GM12892 (cell line): ENCODE results near the gene KIF21A.

ENCODE experiments used
- DNase-seq: peaks from one replicate; pipeline ENCODE4 v3.0.0; 2011; ENCODE audit not compliant: insufficient read length
- FAIRE-seq: peaks from 2 replicates; lab custom pipeline; 2011; peaks lifted over from hg19 to GRCh38; lab: Jason Lieb, UNC
- POLR2A ChIP-seq: IDR thresholded peaks from 2 replicates; pipeline ENCODE4 v1.6.1; 2011; ENCODE audit warnings: low read depth, low read length, control low read depth
- POLR2AphosphoS5 ChIP-seq: IDR thresholded peaks from 2 replicates; pipeline ENCODE4 v1.6.1; 2011; ENCODE audit warnings: low read depth, low read length, control low read depth
- TAF1 ChIP-seq: IDR thresholded peaks from 2 replicates; pipeline ENCODE4 v1.6.1; 2011; ENCODE audit warnings: low read depth, mild to moderate bottlenecking, control low read depth, low read length, borderline replicate concordance

KIF21A gene

DNA sequence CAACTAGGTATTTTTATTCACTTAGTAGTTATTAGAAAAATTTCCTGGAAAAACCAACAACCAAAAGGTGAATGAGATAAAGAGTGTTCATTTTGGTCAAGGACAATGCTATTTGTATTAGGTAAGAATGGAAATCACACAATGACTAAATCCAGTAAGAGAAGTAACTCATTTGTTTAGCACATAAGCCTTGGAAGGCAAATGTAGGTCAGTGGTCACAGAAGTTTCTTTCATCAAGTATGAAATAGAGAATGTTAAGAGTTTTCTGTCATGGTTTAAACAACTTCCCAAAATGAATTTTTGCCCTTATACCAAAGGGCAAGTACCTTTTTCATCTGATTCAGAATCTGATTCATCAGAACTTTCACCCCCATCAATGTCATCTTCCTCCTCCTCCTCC is 101.7 kb downstream of the KIF21A start:
- TF ChIP-seq TAF1: no peak
- TF ChIP-seq POLR2A: no peak
- no peak for TF ChIP-seq POLR2AphosphoS5
- FAIRE-seq (no peak), DNase-seq (no peak)

DNA sequence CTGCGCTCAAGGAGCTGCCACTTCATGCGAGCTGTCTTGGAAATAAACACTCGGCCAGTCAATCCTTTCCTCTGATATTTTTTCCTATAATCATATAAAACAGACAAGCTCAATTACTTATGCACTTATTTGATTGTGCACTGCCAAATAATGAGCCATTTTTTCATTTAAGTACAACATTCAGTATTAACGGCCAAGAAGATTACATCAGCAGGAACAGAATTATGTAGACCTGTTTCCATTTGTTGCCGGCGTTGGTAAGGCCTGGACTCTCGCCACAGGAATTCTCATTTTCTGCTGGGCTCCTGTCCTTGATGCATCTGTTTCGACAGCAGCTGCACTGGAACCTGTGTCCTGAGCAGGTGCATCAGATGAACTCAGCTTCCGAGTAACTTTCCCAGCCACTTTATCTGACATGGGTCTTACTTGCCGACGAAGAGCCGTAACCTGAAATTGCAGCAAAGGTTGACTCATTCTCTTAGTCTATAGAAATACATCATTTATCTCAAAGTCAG is 110.2 kb downstream of the KIF21A start:
- TF ChIP-seq TAF1: no peak
- no peak for TF ChIP-seq POLR2A
- no peak for TF ChIP-seq POLR2AphosphoS5
- FAIRE-seq: no peak
- DNase-seq: no peak

DNA sequence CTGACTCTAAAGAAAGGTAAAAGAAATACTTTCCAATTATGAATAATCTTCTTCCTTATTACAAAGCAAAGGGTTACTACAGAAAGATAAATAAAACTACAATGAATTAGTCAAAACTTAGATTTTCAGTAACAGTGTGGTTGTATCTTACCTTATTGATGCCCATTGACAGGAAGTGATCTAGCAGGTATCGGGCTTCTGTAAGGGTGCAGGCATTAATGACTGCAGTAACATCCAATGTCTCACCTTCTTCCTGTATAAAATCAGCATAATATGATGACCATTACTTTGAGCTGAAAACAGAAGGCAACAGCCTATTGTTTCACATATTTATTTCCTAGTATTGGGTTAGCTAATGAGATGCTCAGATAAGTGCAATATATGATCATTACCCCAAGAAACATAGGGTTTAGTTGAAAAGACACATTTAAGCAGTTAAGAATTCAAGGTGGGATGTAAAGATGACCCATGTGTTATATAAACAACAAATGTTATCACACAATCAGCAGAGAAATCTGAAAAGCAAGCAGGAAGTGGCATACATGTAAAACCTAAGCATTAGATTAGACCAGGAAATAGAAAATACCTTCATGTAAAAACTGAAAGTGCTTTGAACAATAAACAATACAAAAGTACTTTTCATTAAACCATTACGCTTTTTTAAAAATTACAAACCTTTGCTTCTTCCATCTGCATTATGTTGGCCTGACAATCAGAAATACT is 111.2 kb downstream of the KIF21A start:
- TF ChIP-seq POLR2AphosphoS5 (no peak), POLR2A (no peak), TAF1 (no peak)
- no peak for DNase-seq
- no peak for FAIRE-seq

DNA sequence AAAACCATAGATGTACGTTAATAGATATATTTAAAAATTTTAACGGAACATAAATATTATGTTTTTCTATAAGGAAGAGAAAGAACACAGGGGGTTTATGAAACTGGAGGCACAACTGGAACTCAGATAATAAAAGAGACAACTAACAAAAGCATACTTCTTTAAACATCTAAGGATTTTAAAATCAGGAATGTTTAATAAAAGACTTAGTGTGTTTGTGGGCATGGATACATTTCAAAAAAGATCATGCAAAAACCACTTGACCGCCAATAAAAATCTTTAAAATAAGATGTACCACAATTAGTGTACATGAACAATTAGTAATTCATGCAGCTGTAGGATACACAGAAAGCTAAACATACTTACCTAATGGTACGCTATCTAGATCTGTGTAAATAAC is 113.0 kb downstream of the KIF21A start:
- FAIRE-seq: no peak
- TF ChIP-seq POLR2AphosphoS5 (no peak), POLR2A (no peak), TAF1 (no peak)
- DNase-seq: no peak

DNA sequence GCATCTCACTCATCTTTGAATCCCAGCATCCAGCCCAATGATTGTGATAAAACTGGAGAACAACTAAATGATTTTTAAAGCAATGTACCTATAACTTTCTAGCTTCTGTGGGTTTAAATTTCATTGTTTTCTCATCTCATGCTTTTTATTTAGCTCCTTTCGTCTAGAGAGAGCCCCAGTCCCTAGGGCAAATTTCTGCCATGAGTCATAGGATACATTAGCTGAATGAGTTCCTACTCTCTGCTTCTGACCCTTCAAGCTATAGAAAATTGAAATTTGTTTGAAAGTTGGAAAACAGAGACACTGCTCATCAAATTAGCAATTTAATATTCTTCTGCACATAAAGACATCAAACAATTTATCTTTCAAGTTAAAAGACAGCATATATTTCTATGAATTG is 113.9 kb downstream of the KIF21A start:
- TF ChIP-seq POLR2A: no peak
- TF ChIP-seq POLR2AphosphoS5: no peak
- no peak for TF ChIP-seq TAF1
- no peak for FAIRE-seq

DNA sequence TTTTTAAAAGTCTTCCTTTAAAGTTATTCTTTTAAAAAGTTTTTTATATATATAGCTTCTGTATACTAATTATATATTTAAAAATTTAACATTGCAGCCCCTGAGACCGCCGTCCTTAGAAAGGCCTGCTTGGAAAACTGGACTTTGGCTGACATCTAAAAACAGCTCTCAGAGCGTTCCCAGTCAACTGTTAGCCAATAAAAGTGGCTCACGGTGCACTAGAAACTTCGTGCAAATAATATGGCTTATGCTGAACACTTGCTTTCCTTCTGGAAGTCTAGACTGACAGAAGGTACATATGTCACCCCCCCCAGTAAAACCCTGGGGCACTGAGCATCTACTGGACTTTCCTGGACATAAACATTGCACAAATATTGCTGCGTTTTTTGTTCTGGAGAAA is 115.0 kb downstream of the KIF21A start:
- TF ChIP-seq TAF1 (no peak), POLR2A (no peak), POLR2AphosphoS5 (no peak)
- FAIRE-seq (no peak), DNase-seq (no peak)

More for the DNA sequence above, 113.9 kb downstream of the KIF21A start:
- no peak for DNase-seq

DNA sequence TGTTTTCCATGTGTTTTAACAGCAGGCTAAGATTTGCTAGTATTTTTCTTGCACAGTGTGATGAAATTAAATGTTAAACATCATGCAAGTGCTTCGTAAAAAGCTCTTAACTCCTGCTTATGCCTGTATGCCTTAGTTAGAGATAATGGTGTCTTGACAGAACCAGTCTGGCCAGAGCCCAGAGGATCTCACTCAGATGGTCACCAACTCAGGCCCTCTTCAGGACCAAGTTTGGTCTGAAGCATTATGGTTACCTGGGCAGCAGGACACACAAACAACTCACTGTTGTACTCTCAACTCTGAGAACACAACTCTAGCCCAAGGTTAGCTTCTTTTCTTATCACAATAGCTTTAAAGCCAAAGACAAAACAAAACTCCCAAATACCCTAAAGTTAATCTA is 115.4 kb downstream of the KIF21A start:
- TF ChIP-seq TAF1 (no peak), POLR2AphosphoS5 (no peak), POLR2A (no peak)
- FAIRE-seq: no peak
- DNase-seq: no peak

DNA sequence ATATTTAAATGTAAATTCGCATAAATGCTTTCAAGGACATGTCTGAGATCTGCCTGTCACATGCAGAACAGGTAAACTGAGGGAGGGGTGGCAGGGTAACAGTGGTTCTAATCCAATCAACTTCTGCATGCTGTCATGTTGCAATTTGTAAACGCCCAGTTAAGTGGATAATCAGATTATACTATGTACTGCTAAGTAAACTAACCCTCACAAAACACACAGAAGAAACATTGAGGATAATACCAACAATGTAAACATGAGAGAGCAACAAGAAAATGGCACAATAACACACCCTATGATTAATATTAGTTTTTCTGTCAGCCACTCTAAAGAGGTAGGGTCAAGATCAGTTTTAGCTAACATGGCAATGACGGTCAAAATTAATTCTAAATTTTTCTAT is 123.7 kb downstream of the KIF21A start:
- DNase-seq (no peak), FAIRE-seq (no peak)

DNA sequence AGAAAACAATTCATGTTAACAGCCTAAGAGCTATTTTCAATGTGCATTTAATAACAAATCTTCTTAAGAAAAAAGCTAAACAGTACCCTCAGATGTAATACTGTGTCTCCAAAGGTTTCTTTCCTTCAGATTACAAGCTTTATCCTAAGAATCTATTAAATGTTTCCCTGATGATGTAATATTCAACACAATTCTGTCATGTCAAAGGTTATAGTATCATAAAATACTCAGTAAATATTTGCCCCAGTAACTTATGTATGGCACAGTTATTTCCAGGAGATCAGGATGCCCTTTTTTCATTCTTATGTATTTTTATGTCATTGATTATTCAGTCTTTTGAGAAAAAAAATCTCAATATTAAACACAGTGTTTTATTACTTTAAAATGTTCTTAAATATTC is 128.4 kb downstream of the KIF21A start:
- DNase-seq (no peak), FAIRE-seq (no peak)
- TF ChIP-seq POLR2AphosphoS5 (no peak), TAF1 (no peak), POLR2A (no peak)

More for the DNA sequence above, 123.7 kb downstream of the KIF21A start:
- TF ChIP-seq TAF1 (no peak), POLR2AphosphoS5 (no peak), POLR2A (no peak)

DNA sequence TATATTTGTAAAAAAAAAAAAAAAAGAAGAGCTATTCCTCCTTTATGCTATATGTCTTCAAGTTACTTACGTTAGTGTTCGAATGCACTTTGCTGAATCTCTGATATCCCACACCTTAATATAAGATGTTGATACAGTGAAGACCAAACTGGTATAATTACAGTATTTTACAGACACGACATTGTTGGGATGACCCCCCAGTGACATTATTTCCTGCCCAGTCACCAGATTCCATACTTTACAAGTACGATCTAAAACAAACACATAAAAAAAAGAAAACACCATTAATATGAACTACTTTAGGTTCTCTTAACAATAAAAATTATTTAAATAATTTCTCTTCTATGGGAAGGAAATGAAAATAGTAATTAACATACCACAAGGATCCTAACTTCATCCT is 133.4 kb downstream of the KIF21A start:
- no peak for FAIRE-seq
- DNase-seq: no peak

DNA sequence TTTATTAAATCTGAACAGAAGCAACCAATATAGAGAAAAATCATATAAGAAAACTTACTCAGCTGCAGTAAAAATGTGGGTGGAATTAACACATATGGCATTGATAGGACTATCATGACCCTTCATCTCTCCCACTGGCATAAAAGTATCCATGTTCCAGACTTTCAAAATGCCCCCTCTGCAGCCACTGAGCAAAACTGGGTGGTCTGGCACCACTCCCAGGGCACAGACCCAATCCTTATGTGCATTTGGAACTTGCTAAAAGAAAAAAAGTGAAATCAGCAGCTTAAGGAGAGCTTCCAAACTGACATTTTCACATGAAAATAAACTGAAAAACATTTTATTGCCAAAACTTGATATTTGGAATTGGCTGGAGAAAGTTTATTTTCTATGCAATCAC is 141.5 kb downstream of the KIF21A start:
- DNase-seq (no peak), FAIRE-seq (no peak)
- TF ChIP-seq POLR2A (no peak), POLR2AphosphoS5 (no peak), TAF1 (no peak)

More for the DNA sequence above, 133.4 kb downstream of the KIF21A start:
- TF ChIP-seq TAF1: no peak
- TF ChIP-seq POLR2AphosphoS5: no peak
- no peak for TF ChIP-seq POLR2A

DNA sequence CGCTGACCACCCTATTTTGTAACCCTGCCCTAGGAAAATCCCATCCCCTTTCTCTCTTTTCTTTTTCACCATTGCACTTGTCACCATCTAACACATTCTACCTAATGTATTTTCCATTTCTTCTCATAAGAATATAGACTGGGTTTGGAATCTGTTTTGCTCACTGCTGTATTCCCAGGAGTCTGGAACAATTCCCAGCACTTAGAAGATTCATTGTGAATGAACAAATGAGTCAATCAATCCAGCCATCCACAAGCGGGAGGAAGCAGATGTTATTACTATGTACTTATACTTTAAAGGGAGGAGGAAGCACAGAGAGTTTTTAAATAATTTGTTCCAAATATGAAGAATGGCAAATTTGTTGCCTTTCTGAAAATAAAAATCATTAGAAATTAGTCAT is 142.1 kb downstream of the KIF21A start:
- FAIRE-seq (no peak), DNase-seq (no peak)
- TF ChIP-seq POLR2A (no peak), TAF1 (no peak), POLR2AphosphoS5 (no peak)

DNA sequence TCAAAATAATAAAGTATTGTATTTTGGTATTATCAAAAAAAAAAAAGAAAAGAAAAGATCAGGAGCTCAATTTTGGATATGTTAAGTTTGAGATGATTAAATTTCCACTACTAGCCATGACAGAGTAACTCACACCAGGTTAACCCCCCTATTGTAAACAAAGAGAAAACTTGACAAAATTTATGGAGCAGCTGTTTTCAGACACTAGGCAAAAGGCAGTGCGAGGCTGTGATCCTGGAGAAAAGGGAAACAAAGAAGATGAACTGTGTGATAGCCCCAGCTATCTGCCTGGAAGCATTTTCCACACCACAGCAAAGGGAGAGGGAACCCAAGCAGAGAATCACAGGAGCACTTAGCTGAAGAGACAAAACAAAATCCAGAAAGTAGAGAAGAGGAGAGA is 145.0 kb downstream of the KIF21A start:
- FAIRE-seq (no peak), DNase-seq (no peak)
- TF ChIP-seq POLR2A: no peak
- TF ChIP-seq POLR2AphosphoS5: no peak
- no peak for TF ChIP-seq TAF1
